HepG2 (cell line): ENCODE measurements around the gene ARHGAP4. TPM values are rescaled to one million over a fixed set of nuclear protein-coding genes. Genes with fewer than 3 reads are reported as not detected.

ENCODE experiments used
- BCLAF1 ChIP-seq: fragments of 450-650 bp; IDR thresholded peaks from 2 replicates; pipeline ENCODE4 v1.6.1; 2017; ENCODE audit warnings: mild to moderate bottlenecking
- CSRNP2 ChIP-seq: sonication (generic); formaldehyde crosslinking; conservative IDR thresholded peaks from 2 replicates; pipeline ENCODE4 v1.8.0; 2022; ENCODE audit warnings: low read depth, missing genetic modification reagents
- CTCF ChIP-seq: sonication (generic); formaldehyde crosslinking; IDR thresholded peaks from 2 replicates; pipeline ENCODE4 v1.5.0; 2020; ENCODE audit warnings: mild to moderate bottlenecking, missing genetic modification reagents, moderate library complexity
- GFI1 ChIP-seq: sonication (generic); formaldehyde crosslinking; IDR thresholded peaks from 2 replicates; pipeline ENCODE4 v1.5.0; 2020; ENCODE audit warnings: missing genetic modification reagents, mild to moderate bottlenecking, borderline replicate concordance
- ZNF580 ChIP-seq: IDR thresholded peaks from 2 replicates; pipeline ENCODE4 v1.6.1; 2016; ENCODE audit warnings: low read depth, borderline replicate concordance
- polyA plus RNA-seq, 8 experiments: library from polyadenylated mRNA; depleted of rRNA in 3 of 8; stranded (reverse) in 7 of 8; unstranded in 1 of 8; fragments of >200 nt; fragmentation: Illumina TruSeq in 4 of 8; extraction: Trizol in 4 of 8; gene quantifications; 2 replicates each; pipeline versions ENCODE4 v1.2.1 to v1.2.3, GENCODE V29; 2011 to 2016; ENCODE audit warnings: low read depth in 4 of 8, missing spikeins in 1 of 8, mixed read lengths in 1 of 8; ENCODE audit not compliant: insufficient read depth in 1 of 8
- total RNA-seq, 5 experiments: library from RNA; depleted of rRNA; stranded (reverse); fragments of >200 nt; fragmentation: Illumina TruSeq; extraction: Trizol; gene quantifications; 2 replicates each; pipeline ENCODE4 v1.2.3, GENCODE V29; 2016; ENCODE audit warnings: low read depth in 1 of 5
- TF ChIP-seq, protein P1 (sequence below), 2 experiments: IDR thresholded peaks; 2 replicates each; pipeline ENCODE4 v1.6.1; 2011 to 2012; ENCODE audit warnings: low read length in 2 of 2, borderline replicate concordance in 1 of 2, low read depth in 1 of 2, mild to moderate bottlenecking in 1 of 2, moderate library complexity in 1 of 2
- TF ChIP-seq, protein P2 (sequence below): sonication (generic); formaldehyde crosslinking; IDR thresholded peaks from 2 replicates; pipeline ENCODE4 v1.5.1; 2020; ENCODE audit warnings: mild to moderate bottlenecking, missing genetic modification reagents, borderline replicate concordance

The ARHGAP4 gene
- total and polyA plus RNA-seq, 2 of the 13 experiments (the other 11 are each of a cell fraction or from before 2014, with no cell fraction given): 0.57 to 0.64 TPM

DNA sequence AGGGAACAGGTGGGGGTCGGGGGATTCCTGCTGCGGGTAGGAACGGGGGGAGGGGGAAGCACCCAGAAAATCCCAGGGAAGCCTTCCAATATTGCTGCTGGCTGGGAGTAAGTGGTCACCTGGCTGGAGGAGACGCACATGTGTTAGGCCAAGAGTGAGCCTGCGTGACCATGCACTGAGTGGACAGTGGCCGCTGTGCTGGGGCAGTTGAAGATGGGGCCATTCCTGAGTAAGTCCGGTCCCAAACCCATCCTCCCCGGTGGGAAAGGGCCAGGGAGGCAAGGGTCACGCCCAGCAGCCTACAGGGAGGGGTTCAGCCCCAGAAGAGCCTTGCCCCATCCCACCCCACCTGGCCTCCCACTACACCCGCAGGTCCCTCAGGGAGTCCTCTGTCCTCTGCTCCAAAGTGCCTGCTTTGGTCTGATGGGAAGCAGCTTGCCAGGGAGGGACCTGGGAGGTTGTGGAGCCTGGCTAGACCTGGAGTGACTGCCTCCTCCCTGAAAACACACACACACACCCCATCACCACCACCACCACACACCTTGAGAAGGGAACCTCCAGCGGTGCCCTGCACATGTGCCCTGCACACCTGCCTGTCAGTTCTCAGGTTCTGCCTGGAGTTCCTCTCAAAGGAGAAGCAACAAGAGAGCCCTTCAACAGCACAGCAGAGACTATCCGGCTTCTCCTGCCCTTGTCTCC lies 46.2 kb downstream of the ARHGAP4 start (continued):
- no peak for TF ChIP-seq CSRNP2 (CRISPR knock-in tag)
- TF ChIP-seq, protein P1, sequence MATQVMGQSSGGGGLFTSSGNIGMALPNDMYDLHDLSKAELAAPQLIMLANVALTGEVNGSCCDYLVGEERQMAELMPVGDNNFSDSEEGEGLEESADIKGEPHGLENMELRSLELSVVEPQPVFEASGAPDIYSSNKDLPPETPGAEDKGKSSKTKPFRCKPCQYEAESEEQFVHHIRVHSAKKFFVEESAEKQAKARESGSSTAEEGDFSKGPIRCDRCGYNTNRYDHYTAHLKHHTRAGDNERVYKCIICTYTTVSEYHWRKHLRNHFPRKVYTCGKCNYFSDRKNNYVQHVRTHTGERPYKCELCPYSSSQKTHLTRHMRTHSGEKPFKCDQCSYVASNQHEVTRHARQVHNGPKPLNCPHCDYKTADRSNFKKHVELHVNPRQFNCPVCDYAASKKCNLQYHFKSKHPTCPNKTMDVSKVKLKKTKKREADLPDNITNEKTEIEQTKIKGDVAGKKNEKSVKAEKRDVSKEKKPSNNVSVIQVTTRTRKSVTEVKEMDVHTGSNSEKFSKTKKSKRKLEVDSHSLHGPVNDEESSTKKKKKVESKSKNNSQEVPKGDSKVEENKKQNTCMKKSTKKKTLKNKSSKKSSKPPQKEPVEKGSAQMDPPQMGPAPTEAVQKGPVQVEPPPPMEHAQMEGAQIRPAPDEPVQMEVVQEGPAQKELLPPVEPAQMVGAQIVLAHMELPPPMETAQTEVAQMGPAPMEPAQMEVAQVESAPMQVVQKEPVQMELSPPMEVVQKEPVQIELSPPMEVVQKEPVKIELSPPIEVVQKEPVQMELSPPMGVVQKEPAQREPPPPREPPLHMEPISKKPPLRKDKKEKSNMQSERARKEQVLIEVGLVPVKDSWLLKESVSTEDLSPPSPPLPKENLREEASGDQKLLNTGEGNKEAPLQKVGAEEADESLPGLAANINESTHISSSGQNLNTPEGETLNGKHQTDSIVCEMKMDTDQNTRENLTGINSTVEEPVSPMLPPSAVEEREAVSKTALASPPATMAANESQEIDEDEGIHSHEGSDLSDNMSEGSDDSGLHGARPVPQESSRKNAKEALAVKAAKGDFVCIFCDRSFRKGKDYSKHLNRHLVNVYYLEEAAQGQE (IDR thresholded peaks at IDR 0.05; ENCODE audit: borderline replicate concordance in 1 of 2, low read depth in 1 of 2, low read length in 2 of 2): no peak
- TF ChIP-seq CTCF: no peak
- no peak for TF ChIP-seq ZNF580
- TF ChIP-seq, protein P2, sequence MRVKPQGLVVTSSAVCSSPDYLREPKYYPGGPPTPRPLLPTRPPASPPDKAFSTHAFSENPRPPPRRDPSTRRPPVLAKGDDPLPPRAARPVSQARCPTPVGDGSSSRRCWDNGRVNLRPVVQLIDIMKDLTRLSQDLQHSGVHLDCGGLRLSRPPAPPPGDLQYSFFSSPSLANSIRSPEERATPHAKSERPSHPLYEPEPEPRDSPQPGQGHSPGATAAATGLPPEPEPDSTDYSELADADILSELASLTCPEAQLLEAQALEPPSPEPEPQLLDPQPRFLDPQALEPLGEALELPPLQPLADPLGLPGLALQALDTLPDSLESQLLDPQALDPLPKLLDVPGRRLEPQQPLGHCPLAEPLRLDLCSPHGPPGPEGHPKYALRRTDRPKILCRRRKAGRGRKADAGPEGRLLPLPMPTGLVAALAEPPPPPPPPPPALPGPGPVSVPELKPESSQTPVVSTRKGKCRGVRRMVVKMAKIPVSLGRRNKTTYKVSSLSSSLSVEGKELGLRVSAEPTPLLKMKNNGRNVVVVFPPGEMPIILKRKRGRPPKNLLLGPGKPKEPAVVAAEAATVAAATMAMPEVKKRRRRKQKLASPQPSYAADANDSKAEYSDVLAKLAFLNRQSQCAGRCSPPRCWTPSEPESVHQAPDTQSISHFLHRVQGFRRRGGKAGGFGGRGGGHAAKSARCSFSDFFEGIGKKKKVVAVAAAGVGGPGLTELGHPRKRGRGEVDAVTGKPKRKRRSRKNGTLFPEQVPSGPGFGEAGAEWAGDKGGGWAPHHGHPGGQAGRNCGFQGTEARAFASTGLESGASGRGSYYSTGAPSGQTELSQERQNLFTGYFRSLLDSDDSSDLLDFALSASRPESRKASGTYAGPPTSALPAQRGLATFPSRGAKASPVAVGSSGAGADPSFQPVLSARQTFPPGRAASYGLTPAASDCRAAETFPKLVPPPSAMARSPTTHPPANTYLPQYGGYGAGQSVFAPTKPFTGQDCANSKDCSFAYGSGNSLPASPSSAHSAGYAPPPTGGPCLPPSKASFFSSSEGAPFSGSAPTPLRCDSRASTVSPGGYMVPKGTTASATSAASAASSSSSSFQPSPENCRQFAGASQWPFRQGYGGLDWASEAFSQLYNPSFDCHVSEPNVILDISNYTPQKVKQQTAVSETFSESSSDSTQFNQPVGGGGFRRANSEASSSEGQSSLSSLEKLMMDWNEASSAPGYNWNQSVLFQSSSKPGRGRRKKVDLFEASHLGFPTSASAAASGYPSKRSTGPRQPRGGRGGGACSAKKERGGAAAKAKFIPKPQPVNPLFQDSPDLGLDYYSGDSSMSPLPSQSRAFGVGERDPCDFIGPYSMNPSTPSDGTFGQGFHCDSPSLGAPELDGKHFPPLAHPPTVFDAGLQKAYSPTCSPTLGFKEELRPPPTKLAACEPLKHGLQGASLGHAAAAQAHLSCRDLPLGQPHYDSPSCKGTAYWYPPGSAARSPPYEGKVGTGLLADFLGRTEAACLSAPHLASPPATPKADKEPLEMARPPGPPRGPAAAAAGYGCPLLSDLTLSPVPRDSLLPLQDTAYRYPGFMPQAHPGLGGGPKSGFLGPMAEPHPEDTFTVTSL (CRISPR knock-in tag): no peak
- TF ChIP-seq BCLAF1: no peak
- no peak for TF ChIP-seq GFI1 (CRISPR knock-in tag)
- TF ChIP-seq, all 625 proteins: peak for 0
